PC-3 (cell line): ENCODE results near the gene JMJD7.

Source experiments
- CTCF ChIP-seq: fragments of 300-600 bp; sonication (generic); conservative IDR thresholded peaks from 2 replicates; pipeline ENCODE4 v1.5.1; 2017; ENCODE audit warnings: antibody characterized with exemption, low read depth, mild to moderate bottlenecking, low read length
- EZH2 ChIP-seq: fragments of 300-600 bp; sonication (generic); IDR thresholded peaks from one replicate; pipeline ENCODE4 v1.6.1; 2017; ENCODE audit warnings: antibody characterized with exemption, mild to moderate bottlenecking, low read length; ENCODE audit not compliant: unreplicated experiment
- EZH2phosphoT487 ChIP-seq: fragments of 300-600 bp; sonication (generic); IDR thresholded peaks from 2 replicates; pipeline ENCODE4 v1.6.1; 2018; ENCODE audit warnings: mild to moderate bottlenecking, antibody characterized with exemption, low read length, borderline replicate concordance

- no peak for TF ChIP-seq CTCF
- no peak for TF ChIP-seq EZH2phosphoT487
- no peak for TF ChIP-seq EZH2
Observed at GRCh38 chr15:41866263-41866703, 38.4 kb downstream of the JMJD7 start.
